ENCODE data around the gene WFIKKN2. TPM values are rescaled to one million over a fixed set of nuclear protein-coding genes. Genes with fewer than 3 reads are reported as not detected.

Gene WFIKKN2
- total and polyA plus RNA-seq, 4 experiments from 2014 or later, result not detected

- peaks cover 0 to 2% (median 0%) of the 10 kb centered on the region in 8 donors for H3K9me3 Mint-ChIP-seq
- H3K4me3 Mint-ChIP-seq, result peak overlapping the region; percentile 97 to 100 (median 98)
- Histone ChIP-seq H3K27ac (ENCODE audit: low read depth, low read length) (no peak overlapping the region), H3K36me3 (ENCODE audit: insufficient read depth, low read length) (peaks cover 12% of the 10 kb centered on the region), H3K9me3 (ENCODE audit: control insufficient read depth in 1 of 2, low read length in 2 of 2) (no peaks in the 10 kb centered on the region), H3K27me3 (ENCODE audit: insufficient read depth, low read length) (no peaks in the 10 kb centered on the region), H3K4me1 (ENCODE audit: insufficient read depth, low read length) (peaks cover 44% of the 10 kb centered on the region), H3K4me3 (ENCODE audit: low read length in 2 of 2) (peak overlapping the region in 1 of 2 donors; percentile 5)
- DNase-seq, result peak in 3 of 5 donors; percentile 15 to 54 (median 17)
- peaks cover 26 to 41% of the 10 kb centered on the region in 2 donors for H3K36me3 Mint-ChIP-seq
- CTCF ChIA-PET (ENCODE audit: partially characterized antibody), result interaction anchor here (0.6 to 9.4 kb wide), 13 partner anchors 8 to 384 kb away, joined by 3 to 102 read pairs (median 6); no protein-coding TSS in a partner anchor
- H3K27ac Mint-ChIP-seq, result peak overlapping the region; percentile 56 to 99 (median 84)
- POLR2A ChIA-PET (ENCODE audit: partially characterized antibody), result interaction anchor here (0.6 to 13.4 kb wide), 8 partner anchors 9 to 290 kb away, joined by 3 to 688 read pairs (median 4); partner anchors contain the start of gene NME1
- H3K27me3 Mint-ChIP-seq, result no peaks in the 10 kb centered on the region
- intact Hi-C loops (cut with micrococcal nuclease), result loop anchor here (1.0 kb wide), 1 partner anchor 87 kb away; no protein-coding TSS in a partner anchor
- peaks cover 30 to 63% (median 41%) of the 10 kb centered on the region in 4 donors for H3K4me1 Mint-ChIP-seq
These were observed 27.9 kb downstream of the WFIKKN2 start for GRCh38 chr17:50863221-50863843.

- CTCF ChIA-PET (ENCODE audit: partially characterized antibody), result interaction anchor here (0.6 to 9.4 kb wide), 9 partner anchors 8 to 383 kb away, joined by 3 to 102 read pairs (median 6); no protein-coding TSS in a partner anchor
- Histone ChIP-seq H3K27ac (ENCODE audit: low read depth, low read length) (peak overlapping the region; percentile 97), H3K36me3 (ENCODE audit: insufficient read depth, low read length) (peaks cover 12% of the 10 kb centered on the region), H3K27me3 (ENCODE audit: insufficient read depth, low read length) (no peaks in the 10 kb centered on the region), H3K4me3 (ENCODE audit: low read length in 2 of 2) (peak overlapping the region in 1 of 2 donors; percentile 5), H3K9me3 (ENCODE audit: control insufficient read depth in 1 of 2, low read length in 2 of 2) (no peaks in the 10 kb centered on the region), H3K4me1 (ENCODE audit: insufficient read depth, low read length) (peaks cover 50% of the 10 kb centered on the region)
- DNase-seq, result no peak
- Mint-ChIP-seq H3K4me3 (peak overlapping the region; percentile 97 to 100 (median 98)), H3K4me1 (peaks cover 34 to 69% (median 46%) of the 10 kb centered on the region in 4 donors), H3K27me3 (no peaks in the 10 kb centered on the region), H3K27ac (peak overlapping the region in 6 of 7 donors; percentile 95 to 99 (median 98)), H3K9me3 (peaks cover 0 to 2% (median 0%) of the 10 kb centered on the region in 8 donors), H3K36me3 (peaks cover 26 to 41% of the 10 kb centered on the region in 2 donors)
- POLR2A ChIA-PET (ENCODE audit: partially characterized antibody), result interaction anchor here (0.6 to 13.4 kb wide), 6 partner anchors 8 to 290 kb away, joined by 3 to 688 read pairs (median 111); partner anchors contain the start of gene NME1
- intact Hi-C loops (cut with micrococcal nuclease), result loop anchor here (1.0 kb wide), 1 partner anchor 86 kb away; no protein-coding TSS in a partner anchor
These were observed 28.5 kb downstream of the WFIKKN2 start for GRCh38 chr17:50863931-50864330.

DNA sequence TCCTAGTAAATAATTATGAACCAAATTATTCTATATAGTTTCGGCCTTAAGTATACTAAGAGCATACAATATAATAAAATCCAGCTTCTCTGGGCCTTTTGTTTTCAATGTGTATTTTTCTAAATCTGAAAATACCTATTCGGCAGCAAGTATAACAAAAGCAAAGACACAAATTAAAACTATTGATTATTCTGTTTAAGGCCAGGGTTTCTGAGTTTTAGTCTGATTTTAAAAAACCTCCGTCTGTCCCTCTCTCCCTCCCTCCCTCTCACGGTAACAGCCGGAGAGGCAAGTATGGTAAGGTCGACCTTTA is 29.3 kb downstream of the WFIKKN2 start:
- peaks cover 35 to 71% (median 51%) of the 10 kb centered on the region in 4 donors for H3K4me1 Mint-ChIP-seq
- H3K27me3 Mint-ChIP-seq, result no peaks in the 10 kb centered on the region
- intact Hi-C loops (cut with micrococcal nuclease), result loop anchor here (1.0 to 5.0 kb wide), 6 partner anchors 12 to 288 kb away; partner anchors contain the start of gene NME1
- Histone ChIP-seq H3K36me3 (ENCODE audit: insufficient read depth, low read length) (peaks cover 12% of the 10 kb centered on the region), H3K4me1 (ENCODE audit: insufficient read depth, low read length) (peaks cover 56% of the 10 kb centered on the region), H3K27me3 (ENCODE audit: insufficient read depth, low read length) (no peaks in the 10 kb centered on the region), H3K27ac (ENCODE audit: low read depth, low read length) (peak overlapping the region; percentile 97), H3K9me3 (ENCODE audit: control insufficient read depth in 1 of 2, low read length in 2 of 2) (no peaks in the 10 kb centered on the region), H3K4me3 (ENCODE audit: low read length in 2 of 2) (peak overlapping the region; percentile 87 to 92)
- CTCF ChIA-PET (ENCODE audit: partially characterized antibody), result interaction anchor here (1.9 to 9.4 kb wide), 4 partner anchors 14 to 90 kb away, joined by 6 to 102 read pairs (median 62); no protein-coding TSS in a partner anchor
- no peak for DNase-seq
- peaks cover 26 to 41% of the 10 kb centered on the region in 2 donors for H3K36me3 Mint-ChIP-seq
- peak overlapping the region; percentile 95 to 99 (median 98) for H3K27ac Mint-ChIP-seq
- POLR2A ChIA-PET (ENCODE audit: partially characterized antibody), result interaction anchor here (1.4 to 13.4 kb wide), 11 partner anchors 11 to 289 kb away, joined by 3 to 688 read pairs (median 64); partner anchors contain the start of genes ANKRD40 and NME1
- peak overlapping the region; percentile 97 to 100 (median 98) for H3K4me3 Mint-ChIP-seq
- peaks cover 0 to 2% (median 0%) of the 10 kb centered on the region in 8 donors for H3K9me3 Mint-ChIP-seq

DNA sequence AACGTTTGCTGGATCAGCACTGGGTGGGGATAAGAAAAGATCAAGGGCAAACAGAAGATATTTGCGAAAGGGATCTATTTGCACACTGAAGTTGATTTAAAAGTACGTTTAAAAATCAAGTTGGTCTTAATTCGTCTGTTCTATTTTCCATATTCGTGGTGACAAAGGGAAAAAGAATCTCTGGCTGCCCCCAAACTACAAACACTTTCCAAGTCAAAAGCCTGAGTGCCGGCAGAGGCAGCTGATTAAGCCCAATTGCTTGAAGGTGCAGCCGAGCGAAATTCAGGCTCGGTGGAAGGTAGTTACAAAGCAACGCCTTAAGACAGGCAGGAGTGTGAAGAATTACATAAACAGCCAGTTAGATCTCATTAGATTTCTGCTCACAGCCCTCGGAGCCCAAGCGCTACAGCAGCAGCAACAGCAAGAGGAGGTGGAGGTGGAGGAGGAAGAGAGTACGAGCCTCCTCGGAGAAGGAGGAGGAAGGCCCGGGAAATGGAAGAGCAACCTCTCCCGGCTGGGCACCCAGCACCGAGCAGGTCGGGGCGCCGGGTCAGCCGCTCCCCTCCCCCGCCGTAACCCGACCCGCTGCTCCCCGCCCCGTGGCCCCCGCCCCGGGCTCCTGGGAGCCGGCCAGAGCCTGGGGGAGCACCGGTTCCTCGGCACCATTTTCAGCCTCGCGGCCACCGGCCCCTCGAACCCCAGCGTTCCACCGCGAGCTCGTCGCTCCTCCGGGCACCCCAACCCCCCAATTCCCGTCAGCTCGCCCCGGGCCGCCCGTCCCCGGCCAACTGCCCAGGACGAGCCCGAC is 29.9 kb downstream of the WFIKKN2 start:
- peaks cover 59% of the 10 kb centered on the region for H3K4me1 ChIP-seq (ENCODE audit: insufficient read depth, low read length)
- peaks cover 12% of the 10 kb centered on the region for H3K36me3 ChIP-seq (ENCODE audit: insufficient read depth, low read length)
- Mint-ChIP-seq H3K36me3 (peaks cover 26 to 41% of the 10 kb centered on the region in 2 donors), H3K27ac (peak overlapping the region; percentile 95 to 99 (median 98)), H3K9me3 (peaks cover 0 to 2% (median 0%) of the 10 kb centered on the region in 8 donors), H3K27me3 (no peaks in the 10 kb centered on the region), H3K4me3 (peak overlapping the region; percentile 97 to 100 (median 98)), H3K4me1 (peaks cover 37 to 75% (median 54%) of the 10 kb centered on the region in 4 donors)
- peak; percentile 61 to 70 (median 66) for DNase-seq
- ChIA-PET CTCF (ENCODE audit: partially characterized antibody) (interaction anchor here (1.7 to 9.4 kb wide), 8 partner anchors 14 to 89 kb away, joined by 4 to 102 read pairs (median 15); no protein-coding TSS in a partner anchor), POLR2A (ENCODE audit: partially characterized antibody) (interaction anchor here (0.7 to 13.4 kb wide), 26 partner anchors 11 to 468 kb away, joined by 3 to 688 read pairs (median 11); partner anchors contain the start of genes ANKRD40, CACNA1G, LRRC59 and LUC7L3)
- H3K27me3 ChIP-seq (ENCODE audit: insufficient read depth, low read length), result no peaks in the 10 kb centered on the region
- intact Hi-C loops (cut with micrococcal nuclease), result loop anchor here (1.0 to 5.0 kb wide), 6 partner anchors 13 to 287 kb away; partner anchors contain the start of gene NME1
- peak overlapping the region; percentile 87 to 92 for H3K4me3 ChIP-seq (ENCODE audit: low read length in 2 of 2)
- no peaks in the 10 kb centered on the region for H3K9me3 ChIP-seq (ENCODE audit: control insufficient read depth in 1 of 2, low read length in 2 of 2)
- peak overlapping the region; percentile 97 for H3K27ac ChIP-seq (ENCODE audit: low read depth, low read length)

GRCh38 chr17:50865868-50866260 is 30.5 kb downstream of the WFIKKN2 start:
- no peaks in the 10 kb centered on the region for H3K27me3 Mint-ChIP-seq
- peaks cover 0 to 2% (median 0%) of the 10 kb centered on the region in 8 donors for H3K9me3 Mint-ChIP-seq
- CTCF ChIA-PET (ENCODE audit: partially characterized antibody), result interaction anchor here (0.8 to 9.4 kb wide), 9 partner anchors 15 to 89 kb away, joined by 3 to 102 read pairs (median 10); no protein-coding TSS in a partner anchor
- Histone ChIP-seq H3K27me3 (ENCODE audit: insufficient read depth, low read length) (no peaks in the 10 kb centered on the region), H3K4me3 (ENCODE audit: low read length in 2 of 2) (peak overlapping the region in 1 of 2 donors; percentile 92), H3K27ac (ENCODE audit: low read depth, low read length) (peak overlapping the region; percentile 97), H3K9me3 (ENCODE audit: control insufficient read depth in 1 of 2, low read length in 2 of 2) (no peaks in the 10 kb centered on the region), H3K4me1 (ENCODE audit: insufficient read depth, low read length) (peaks cover 65% of the 10 kb centered on the region), H3K36me3 (ENCODE audit: insufficient read depth, low read length) (peaks cover 12% of the 10 kb centered on the region)
- no peak for DNase-seq
- peak overlapping the region; percentile 57 to 100 (median 78) for H3K27ac Mint-ChIP-seq
- H3K36me3 Mint-ChIP-seq, result peaks cover 24 to 41% of the 10 kb centered on the region in 2 donors
- POLR2A ChIA-PET (ENCODE audit: partially characterized antibody), result interaction anchor here (0.7 to 13.4 kb wide), 30 partner anchors 12 to 520 kb away, joined by 3 to 688 read pairs (median 9); partner anchors contain the start of genes ANKRD40, CACNA1G, LRRC59 and LUC7L3
- peaks cover 37 to 73% (median 52%) of the 10 kb centered on the region in 4 donors for H3K4me1 Mint-ChIP-seq
- intact Hi-C loops (cut with micrococcal nuclease), result loop anchor here (1.0 to 5.0 kb wide), 9 partner anchors 14 to 395 kb away; partner anchors contain the start of genes MBTD1, NME1, SPAG9 and UTP18
- H3K4me3 Mint-ChIP-seq, result peak overlapping the region; percentile 64 to 100 (median 92)

DNA sequence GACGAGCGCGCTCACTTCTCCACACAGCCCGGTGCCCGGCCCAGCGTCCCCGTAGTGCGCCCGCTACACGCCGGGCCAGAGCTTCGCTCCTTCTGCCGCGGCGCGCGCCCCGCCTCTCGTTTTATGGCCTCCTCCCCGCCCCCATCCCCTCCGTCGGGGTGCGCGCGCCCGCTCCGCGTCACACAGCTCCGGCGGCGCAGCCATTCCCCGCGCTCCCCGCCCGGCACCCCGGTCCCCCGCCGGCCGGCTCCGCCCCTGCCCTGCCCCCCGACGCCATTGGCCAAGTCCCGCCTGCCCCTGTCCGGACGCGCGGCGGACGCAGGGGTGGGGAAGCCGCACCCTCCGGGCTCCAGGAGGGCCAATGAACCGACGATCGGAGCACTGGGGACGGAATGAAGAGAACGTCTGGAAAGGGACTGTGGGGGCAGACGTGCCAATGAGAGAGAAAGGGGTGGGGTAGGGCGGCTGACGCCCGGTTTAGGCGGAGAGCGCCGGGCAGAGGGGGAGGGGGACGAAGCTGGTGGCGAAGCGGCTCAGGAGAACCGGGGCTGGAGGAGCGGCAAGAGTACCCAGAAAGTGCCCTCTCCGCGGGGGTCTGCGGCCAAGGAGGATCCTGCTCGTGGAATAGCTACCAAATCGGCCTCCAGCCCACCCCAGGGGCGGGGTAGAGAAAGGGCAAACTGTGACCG is 31.0 kb downstream of the WFIKKN2 start, which contains the start of gene TOB1:
Gene TOB1 (minus strand): TSS at position 94 of the 689 bp plus-strand sequence. CDS start 2,337 bp downstream, outside the sequence.
- POLR2A ChIA-PET (ENCODE audit: partially characterized antibody), result interaction anchor here (0.7 to 13.4 kb wide), 33 partner anchors 8 to 811 kb away, joined by 3 to 688 read pairs (median 7); partner anchors contain the start of genes ANKRD40, CACNA1G, ITGA3 and LRRC59

More for the DNA sequence above, 31.0 kb downstream of the WFIKKN2 start, which contains the start of gene TOB1:
- intact Hi-C loops (cut with micrococcal nuclease), result loop anchor here (2.0 to 5.0 kb wide), 4 partner anchors 20 to 394 kb away; partner anchors contain the start of genes MBTD1, NME1, SPAG9 and UTP18
- Mint-ChIP-seq H3K9me3 (peaks cover 0 to 2% (median 0%) of the 10 kb centered on the region in 8 donors), H3K4me1 (peaks cover 39 to 73% (median 52%) of the 10 kb centered on the region in 4 donors), H3K27me3 (no peaks in the 10 kb centered on the region), H3K36me3 (peaks cover 21 to 39% of the 10 kb centered on the region in 2 donors), H3K27ac (peak within 1 kb of the TSS; percentile 96 to 100 (median 99)), H3K4me3 (peak within 1 kb of the TSS; percentile 97 to 100 (median 98))
- H3K4me1 ChIP-seq (ENCODE audit: insufficient read depth, low read length), result peaks cover 67% of the 10 kb centered on the region
- CTCF ChIA-PET (ENCODE audit: partially characterized antibody), result interaction anchor here (0.8 to 9.4 kb wide), 12 partner anchors 15 to 88 kb away, joined by 3 to 102 read pairs (median 8); no protein-coding TSS in a partner anchor
- no peaks in the 10 kb centered on the region for H3K9me3 ChIP-seq (ENCODE audit: control insufficient read depth in 1 of 2, low read length in 2 of 2)
- H3K36me3 ChIP-seq (ENCODE audit: insufficient read depth, low read length), result peaks cover 12% of the 10 kb centered on the region
- H3K27me3 ChIP-seq (ENCODE audit: insufficient read depth, low read length), result no peaks in the 10 kb centered on the region
- DNase-seq, result peak; percentile 94 to 97 (median 95)
- H3K4me3 ChIP-seq (ENCODE audit: low read length in 2 of 2), result peak within 1 kb of the TSS; percentile 87 to 92
- peak within 1 kb of the TSS; percentile 97 for H3K27ac ChIP-seq (ENCODE audit: low read depth, low read length)
